Endothelial cell of umbilical vein (primary cell): ENCODE results near the gene NR6A1. TPM values are rescaled to one million over a fixed set of nuclear protein-coding genes. Genes with fewer than 3 reads are reported as not detected.

Experiments used
- BruUV-seq: library from RNA; stranded (reverse); fragments of 400-500 nt; replicated peaks from 2 replicates; lab custom pipeline; 2021; lab: Mats Ljungman, UMichigan
- CTCF ChIA-PET: fragments of 300-600, 350-600 bp; sonication (Branson Sonifier 250); formaldehyde crosslinking; loops from one replicate; lab custom pipeline; 2021; ENCODE audit warnings: antibody characterized with exemption, inconsistent platforms; lab: Charles Lee
- POLR2A ChIA-PET: fragments of 300-600, 350-600 bp; sonication (Branson Sonifier 250); formaldehyde crosslinking; loops from one replicate; lab custom pipeline; 2021; ENCODE audit warnings: antibody characterized with exemption, inconsistent platforms; lab: Charles Lee
- DNase-seq: peaks from one replicate; pipeline ENCODE4 v3.0.0-alpha.2; 2011; ENCODE audit warnings: low read depth, low spot score
- FAIRE-seq: peaks from 2 replicates; lab custom pipeline; 2011; peaks lifted over from hg19 to GRCh38; lab: Jason Lieb, UNC
- H2AFZ ChIP-seq: 2 replicates; pipeline ENCODE4 v1.6.0; 2012; ENCODE audit warnings: low read depth, low read length, control low read depth, inconsistent platforms
- H3K27ac ChIP-seq: 2 replicates; pipeline ENCODE4 v1.5.1; 2011; ENCODE audit warnings: low read depth, mild to moderate bottlenecking, control low read depth, low read length, moderate library complexity; ENCODE audit not compliant: insufficient read depth
- H3K27me3 ChIP-seq, 2 experiments: 2 replicates each; pipeline versions ENCODE4 v1.6.0 to v1.6.1; 2011; ENCODE audit warnings: low read length in 2 of 2, mixed read lengths in 1 of 2; ENCODE audit not compliant: control insufficient read depth in 2 of 2, insufficient read depth in 2 of 2
- H3K36me3 ChIP-seq, 2 experiments: 2 replicates in 1 of 2; 3 replicates in 1 of 2; pipeline ENCODE4 v1.5.1; 2011; ENCODE audit warnings: low read length in 2 of 2, mild to moderate bottlenecking in 1 of 2, moderate library complexity in 1 of 2; ENCODE audit not compliant: control insufficient read depth in 2 of 2, insufficient read depth in 2 of 2; ENCODE audit errors: extremely low read depth in 1 of 2
- H3K4me1 ChIP-seq: 3 replicates; pipeline ENCODE4 v1.5.1; 2011; ENCODE audit warnings: mild to moderate bottlenecking, low read length; ENCODE audit not compliant: control insufficient read depth, insufficient read depth; ENCODE audit errors: extremely low read depth
- H3K4me2 ChIP-seq: 2 replicates; pipeline ENCODE4 v1.6.1; 2011; ENCODE audit warnings: low read length, control low read depth, mixed read lengths; ENCODE audit not compliant: insufficient read depth
- H3K4me3 ChIP-seq, 3 experiments: fragments of 200-600 bp in 1 of 3; sonication (generic), shearing (Covaris generic) in 1 of 3; replicated peaks in 1 of 3; 2 replicates each; pipeline ENCODE4 v1.5.1; 2011 to 2016; ENCODE audit warnings: control low read depth in 3 of 3, low read length in 3 of 3, mild to moderate bottlenecking in 2 of 3, inconsistent platforms in 1 of 3, low read depth in 1 of 3, moderate library complexity in 1 of 3; ENCODE audit not compliant: insufficient read depth in 1 of 3
- H3K79me2 ChIP-seq: 2 replicates; pipeline ENCODE4 v1.6.0; 2012; ENCODE audit warnings: low read length, inconsistent platforms; ENCODE audit not compliant: control insufficient read depth, insufficient read depth
- H3K9ac ChIP-seq: replicated peaks from 2 replicates; pipeline ENCODE3; 2011; ENCODE audit warnings: low read length, control low read depth; ENCODE audit not compliant: insufficient read depth; ENCODE audit errors: extremely low read depth
- H3K9me1 ChIP-seq: replicated peaks from 3 replicates; pipeline ENCODE4 v1.6.0; 2011; ENCODE audit warnings: mild to moderate bottlenecking, low read length; ENCODE audit not compliant: control insufficient read depth, insufficient read depth; ENCODE audit errors: extremely low read depth
- H3K9me3 ChIP-seq: replicated peaks from 2 replicates; pipeline ENCODE4 v1.5.1; 2012; ENCODE audit warnings: low read length, inconsistent platforms; ENCODE audit not compliant: control insufficient read depth, insufficient read depth
- H4K20me1 ChIP-seq: replicated peaks from 2 replicates; pipeline ENCODE3; 2011; ENCODE audit warnings: mild to moderate bottlenecking, low read length; ENCODE audit not compliant: control insufficient read depth, insufficient read depth; ENCODE audit errors: extremely low read depth
- EZH2 ChIP-seq: IDR thresholded peaks from 2 replicates; pipeline ENCODE4 v1.6.1; 2012; ENCODE audit warnings: borderline replicate concordance, low read depth, mild to moderate bottlenecking, moderate library complexity, low read length, inconsistent platforms; ENCODE audit not compliant: severe bottlenecking
- FOS ChIP-seq: IDR thresholded peaks from 2 replicates; pipeline ENCODE4 v1.6.1; 2011; ENCODE audit warnings: mild to moderate bottlenecking, low read length, moderate library complexity, borderline replicate concordance; ENCODE audit not compliant: insufficient read depth
- GATA2 ChIP-seq: IDR thresholded peaks from 2 replicates; pipeline ENCODE4 v1.7.0; 2011; ENCODE audit warnings: low read depth, mild to moderate bottlenecking, moderate library complexity, mixed read lengths, low read length; ENCODE audit not compliant: insufficient read length, insufficient read depth
- JUN ChIP-seq: IDR thresholded peaks from 2 replicates; pipeline ENCODE4 v1.6.1; 2011; ENCODE audit warnings: borderline replicate concordance, low read depth; ENCODE audit not compliant: insufficient read length, insufficient read depth
- MYC ChIP-seq: IDR thresholded peaks from one replicate; pipeline ENCODE4 v1.6.1; 2011; ENCODE audit warnings: mild to moderate bottlenecking, low read depth, low read length
- POLR2A ChIP-seq: IDR thresholded peaks from 2 replicates; pipeline ENCODE4 v1.6.1; 2012; ENCODE audit warnings: low read depth, mild to moderate bottlenecking, control low read depth, low read length
- POLR2AphosphoS5 ChIP-seq: IDR thresholded peaks from 2 replicates; pipeline ENCODE4 v1.6.1; 2012; ENCODE audit warnings: low read depth, mild to moderate bottlenecking, control low read depth, low read length, moderate library complexity; ENCODE audit not compliant: insufficient read depth
- dilution Hi-C: fragments of 300-500 bp; cut with MboI; formaldehyde crosslinking; loops from one replicate; pipeline ENCODE4 v1.15.0; 2019; ENCODE audit warnings: low sequenced_read_pairs; ENCODE audit not compliant: extremely low pct_ligation_motif_present
- intact Hi-C: fragments of 100-400 bp; cut with micrococcal nuclease; formaldehyde crosslinking; loops from one replicate; pipeline ENCODE4 v1.10.0; 2022
- polyA plus RNA-seq, 4 experiments: library from polyadenylated mRNA; depleted of rRNA in 3 of 4; stranded (reverse) in 3 of 4; unstranded in 1 of 4; fragments of >200 nt; gene quantifications; 2 replicates each; pipeline versions ENCODE4 v1.2.1 to v1.2.3, GENCODE V29; 2011 to 2012; ENCODE audit warnings: missing spikeins in 1 of 4
- total RNA-seq: library from RNA; stranded (reverse); gene quantifications from 2 replicates; pipeline ENCODE4 v1.2.3, GENCODE V29; 2021
- TF ChIP-seq, protein P1 (sequence below), 2 donors: IDR thresholded peaks; 1 replicate in 1 of 2; 2 replicates in 1 of 2; pipeline ENCODE4 v1.5.1; 2011; ENCODE audit warnings: low read length in 2 of 2, mild to moderate bottlenecking in 2 of 2, moderate library complexity in 2 of 2, control low read depth in 1 of 2, inconsistent platforms in 1 of 2, low read depth in 1 of 2; ENCODE audit not compliant: insufficient read depth in 1 of 2; ENCODE audit errors: extremely low read depth in 1 of 2
- TF ChIP-seq, protein P2 (sequence below): IDR thresholded peaks from 2 replicates; pipeline ENCODE4 v1.6.1; 2011; ENCODE audit not compliant: insufficient read depth, insufficient read length

NR6A1 gene
- total and polyA plus RNA-seq, 2 donors (not counting 3 experiments of a cell fraction or from before 2014, with no cell fraction given): 0.17 to 1.2 TPM

DNA sequence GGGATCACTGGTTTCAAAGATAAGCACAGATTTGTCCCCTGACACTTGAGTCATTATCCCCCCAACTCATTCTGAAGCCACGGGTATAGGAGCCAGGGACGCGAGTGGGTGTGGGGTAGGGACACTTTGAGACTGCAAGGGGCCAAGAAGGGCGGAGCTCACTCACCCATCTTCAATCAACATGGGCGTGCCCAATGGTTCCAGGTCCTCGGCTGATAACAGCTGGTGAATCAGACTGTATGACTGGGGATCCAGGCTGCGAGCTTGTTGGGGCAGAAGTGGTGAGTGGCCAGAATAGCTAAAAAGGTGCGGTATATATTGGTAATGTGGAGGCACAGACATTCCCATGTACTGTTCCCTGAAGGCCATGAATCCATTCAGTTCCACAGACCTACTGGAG lies 233.2 kb downstream of the NR6A1 start:
- FAIRE-seq: no peak
- BruUV-seq: no TSS peak
- intact Hi-C loops (no loop called here), dilution Hi-C loops (no loop called here)
- no peak for DNase-seq
- no peak overlapping the region for H3K4me3 ChIP-seq
- no peak overlapping the region for H2AFZ ChIP-seq
- ChIA-PET POLR2A (no interaction called here), CTCF (interaction anchor here (1.1 to 3.0 kb wide), 19 partner anchors 10 to 415 kb away, joined by 3 to 146 read pairs (median 9); no protein-coding TSS in a partner anchor)
- no peaks in the 10 kb centered on the region for H3K36me3 ChIP-seq
- TF ChIP-seq, protein P1, sequence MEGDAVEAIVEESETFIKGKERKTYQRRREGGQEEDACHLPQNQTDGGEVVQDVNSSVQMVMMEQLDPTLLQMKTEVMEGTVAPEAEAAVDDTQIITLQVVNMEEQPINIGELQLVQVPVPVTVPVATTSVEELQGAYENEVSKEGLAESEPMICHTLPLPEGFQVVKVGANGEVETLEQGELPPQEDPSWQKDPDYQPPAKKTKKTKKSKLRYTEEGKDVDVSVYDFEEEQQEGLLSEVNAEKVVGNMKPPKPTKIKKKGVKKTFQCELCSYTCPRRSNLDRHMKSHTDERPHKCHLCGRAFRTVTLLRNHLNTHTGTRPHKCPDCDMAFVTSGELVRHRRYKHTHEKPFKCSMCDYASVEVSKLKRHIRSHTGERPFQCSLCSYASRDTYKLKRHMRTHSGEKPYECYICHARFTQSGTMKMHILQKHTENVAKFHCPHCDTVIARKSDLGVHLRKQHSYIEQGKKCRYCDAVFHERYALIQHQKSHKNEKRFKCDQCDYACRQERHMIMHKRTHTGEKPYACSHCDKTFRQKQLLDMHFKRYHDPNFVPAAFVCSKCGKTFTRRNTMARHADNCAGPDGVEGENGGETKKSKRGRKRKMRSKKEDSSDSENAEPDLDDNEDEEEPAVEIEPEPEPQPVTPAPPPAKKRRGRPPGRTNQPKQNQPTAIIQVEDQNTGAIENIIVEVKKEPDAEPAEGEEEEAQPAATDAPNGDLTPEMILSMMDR (IDR thresholded peaks at IDR 0.05; ENCODE audit: extremely low read depth in 1 of 2, insufficient read depth in 1 of 2, low read depth in 1 of 2, low read length in 2 of 2): no peak
- H3K9me3 ChIP-seq: no peaks in the 10 kb centered on the region
- H3K4me1 ChIP-seq: no peaks in the 10 kb centered on the region
- no peaks in the 10 kb centered on the region for H4K20me1 ChIP-seq
- H3K4me2 ChIP-seq: no peak overlapping the region
- no peak overlapping the region for H3K9ac ChIP-seq
- no peaks in the 10 kb centered on the region for H3K79me2 ChIP-seq
- no peaks in the 10 kb centered on the region for H3K9me1 ChIP-seq
- peaks cover 5 to 12% of the 10 kb centered on the region in 2 experiments for H3K27me3 ChIP-seq
- H3K27ac ChIP-seq: no peak overlapping the region

DNA sequence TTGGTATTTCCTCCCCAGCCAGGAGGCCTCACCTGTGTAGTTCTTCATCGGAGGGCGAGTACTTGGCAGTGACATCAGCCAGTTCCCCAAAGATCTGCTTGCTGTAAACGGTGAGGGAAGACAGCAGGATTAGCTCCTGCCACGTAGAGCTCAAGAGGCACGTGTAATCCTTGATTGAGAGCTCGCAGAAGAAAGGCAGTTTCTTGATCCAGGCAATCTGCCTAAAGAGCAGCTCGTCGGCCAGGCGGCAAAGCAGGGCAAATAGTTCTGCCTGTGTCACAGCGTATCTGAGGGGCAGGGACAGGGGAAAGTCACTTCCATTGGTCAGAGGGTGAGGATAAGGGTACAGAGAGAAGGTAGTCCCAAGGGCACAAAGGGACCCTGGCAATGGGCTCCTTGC lies 235.3 kb downstream of the NR6A1 start:
- DNase-seq (no peak), FAIRE-seq (no peak)
- no peaks in the 10 kb centered on the region for H3K9me1 ChIP-seq
- no peak overlapping the region for H3K4me2 ChIP-seq
- POLR2A ChIA-PET: no interaction called here
- H3K27ac ChIP-seq: no peak overlapping the region
- no peaks in the 10 kb centered on the region for H3K36me3 ChIP-seq
- no peaks in the 10 kb centered on the region for H3K79me2 ChIP-seq
- no peaks in the 10 kb centered on the region for H3K4me1 ChIP-seq
- TF ChIP-seq MYC (no peak), POLR2A (no peak), JUN (no peak), GATA2 (no peak), POLR2AphosphoS5 (no peak), FOS (no peak), EZH2 (no peak)
- TF ChIP-seq, protein P2, sequence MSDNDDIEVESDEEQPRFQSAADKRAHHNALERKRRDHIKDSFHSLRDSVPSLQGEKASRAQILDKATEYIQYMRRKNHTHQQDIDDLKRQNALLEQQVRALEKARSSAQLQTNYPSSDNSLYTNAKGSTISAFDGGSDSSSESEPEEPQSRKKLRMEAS: no peak
- TF ChIP-seq, protein P1 (IDR thresholded peaks at IDR 0.05; ENCODE audit: extremely low read depth in 1 of 2, insufficient read depth in 1 of 2, low read depth in 1 of 2, low read length in 2 of 2): no peak
- H3K4me3 ChIP-seq: no peak overlapping the region
- intact Hi-C loops: loop anchor here (1.0 kb wide), 1 partner anchor 117 kb away; no protein-coding TSS in a partner anchor
- BruUV-seq: no TSS peak
- no peak overlapping the region for H3K9ac ChIP-seq
- no peak overlapping the region for H2AFZ ChIP-seq
- no peaks in the 10 kb centered on the region for H4K20me1 ChIP-seq
- no peaks in the 10 kb centered on the region for H3K9me3 ChIP-seq
- H3K27me3 ChIP-seq: peaks cover 0 to 10% of the 10 kb centered on the region in 2 experiments
- CTCF ChIA-PET: interaction anchor here (0.7 to 3.0 kb wide), 15 partner anchors 9 to 550 kb away, joined by 3 to 146 read pairs (median 16); no protein-coding TSS in a partner anchor
- dilution Hi-C loops: no loop called here
